ENCODE results near the gene KCNMB1.

KCNMB1 gene

GRCh38 chr5:170393958-170394357, 4.8 kb upstream of the KCNMB1 start:
- POLR2A ChIA-PET: no interaction called here
- CTCF ChIA-PET: no interaction called here
- no peak for DNase-seq (ENCODE audit: extremely low spot score)
- TF ChIP-seq NFRKB (IDR thresholded peaks at IDR 0.05) (no peak), TARDBP (IDR thresholded peaks at IDR 0.05) (no peak), CTBP1 (IDR thresholded peaks at IDR 0.05; ENCODE audit: borderline replicate concordance) (no peak), SP1 (IDR thresholded peaks at IDR 0.05) (no peak), SUZ12 (IDR thresholded peaks at IDR 0.05) (no peak), BHLHE40 (IDR thresholded peaks at IDR 0.05; ENCODE audit: borderline replicate concordance) (no peak), L3MBTL2 (conservative IDR thresholded peaks at IDR 0.05) (no peak), FOXA1 (IDR thresholded peaks at IDR 0.05) (no peak), ELF4 (IDR thresholded peaks at IDR 0.05) (no peak), FOXM1 (IDR thresholded peaks at IDR 0.05; ENCODE audit: borderline replicate concordance) (no peak), HDGF (IDR thresholded peaks at IDR 0.05; ENCODE audit: borderline replicate concordance) (no peak), ARNT (IDR thresholded peaks at IDR 0.05) (no peak), PKNOX1 (IDR thresholded peaks at IDR 0.05) (no peak), LEF1 (IDR thresholded peaks at IDR 0.05; ENCODE audit: borderline replicate concordance) (no peak), ZNF384 (IDR thresholded peaks at IDR 0.05) (no peak), FOXK2 (IDR thresholded peaks at IDR 0.05) (no peak)

- ChIA-PET CTCF (no interaction called here), POLR2A (no interaction called here)
- no peak for DNase-seq (ENCODE audit: extremely low spot score)
- TF ChIP-seq ZNF384 (IDR thresholded peaks at IDR 0.05) (no peak), PKNOX1 (IDR thresholded peaks at IDR 0.05) (peak; percentile 54)
Measured at GRCh38 chr5:170393235-170393634, 4.1 kb upstream of the KCNMB1 start.

GRCh38 chr5:170390472-170390871, 1.3 kb upstream of the KCNMB1 start:
- ChIA-PET CTCF (interaction anchor here (0.8 kb wide), 1 partner anchor 289 kb away, joined by 3 read pairs; no protein-coding TSS in a partner anchor), POLR2A (no interaction called here)
- TF ChIP-seq L3MBTL2 (conservative IDR thresholded peaks at IDR 0.05) (no peak), PKNOX1 (IDR thresholded peaks at IDR 0.05) (no peak)
- DNase-seq (ENCODE audit: extremely low spot score): no peak

GRCh38 chr5:170389550-170389892, 354 bp upstream of the KCNMB1 start:
- ChIA-PET CTCF (no interaction called here), POLR2A (interaction anchor here (0.7 kb wide), 1 partner anchor 42 kb away, joined by 3 read pairs; no protein-coding TSS in a partner anchor)
- TF ChIP-seq BHLHE40 (IDR thresholded peaks at IDR 0.05; ENCODE audit: borderline replicate concordance) (no peak), FOXA1 (IDR thresholded peaks at IDR 0.05) (no peak), ZNF384 (IDR thresholded peaks at IDR 0.05) (no peak), SUZ12 (IDR thresholded peaks at IDR 0.05) (no peak), LEF1 (IDR thresholded peaks at IDR 0.05; ENCODE audit: borderline replicate concordance) (no peak), ELF4 (IDR thresholded peaks at IDR 0.05) (no peak), NFRKB (IDR thresholded peaks at IDR 0.05) (no peak), FOXK2 (IDR thresholded peaks at IDR 0.05) (no peak), FOXM1 (IDR thresholded peaks at IDR 0.05; ENCODE audit: borderline replicate concordance) (no peak), SP1 (IDR thresholded peaks at IDR 0.05) (no peak), PKNOX1 (IDR thresholded peaks at IDR 0.05) (no peak), ARNT (IDR thresholded peaks at IDR 0.05) (no peak), HDGF (IDR thresholded peaks at IDR 0.05; ENCODE audit: borderline replicate concordance) (no peak), TARDBP (IDR thresholded peaks at IDR 0.05) (no peak), L3MBTL2 (conservative IDR thresholded peaks at IDR 0.05) (no peak)
- DNase-seq (ENCODE audit: extremely low spot score): no peak

- no peak for TF ChIP-seq ARNT (IDR thresholded peaks at IDR 0.05)
- no peak for TF ChIP-seq SUZ12 (IDR thresholded peaks at IDR 0.05)
- TF ChIP-seq FOXM1 (IDR thresholded peaks at IDR 0.05; ENCODE audit: borderline replicate concordance): no peak
- TF ChIP-seq BHLHE40 (IDR thresholded peaks at IDR 0.05; ENCODE audit: borderline replicate concordance): no peak
- TF ChIP-seq ZNF384 (IDR thresholded peaks at IDR 0.05): no peak
- TF ChIP-seq HDGF (IDR thresholded peaks at IDR 0.05; ENCODE audit: borderline replicate concordance): no peak
- no peak for TF ChIP-seq TARDBP (IDR thresholded peaks at IDR 0.05)
- TF ChIP-seq LEF1 (IDR thresholded peaks at IDR 0.05; ENCODE audit: borderline replicate concordance): no peak
- TF ChIP-seq PKNOX1 (IDR thresholded peaks at IDR 0.05): no peak
- TF ChIP-seq NFRKB (IDR thresholded peaks at IDR 0.05): no peak
- TF ChIP-seq SP1 (IDR thresholded peaks at IDR 0.05): no peak
- no peak for TF ChIP-seq FOXA1 (IDR thresholded peaks at IDR 0.05)
- no peak for DNase-seq (ENCODE audit: extremely low spot score)
- ChIA-PET CTCF (interaction anchor here (0.9 kb wide), 1 partner anchor 20 kb away, joined by 3 read pairs; no protein-coding TSS in a partner anchor), POLR2A (no interaction called here)
Measured at GRCh38 chr5:170387775-170388639, 1.2 kb downstream of the KCNMB1 start.

All from HEK293T (cell line).